Pancreas (tissue), 10 donors: ENCODE results near the gene COL13A1. TPM values are rescaled to one million over a fixed set of nuclear protein-coding genes. Genes with fewer than 3 reads are reported as not detected.

Experiments used
- ATAC-seq, 4 donors: fragments of 200-7000 bp; cut with Tn5 transposase; one replicate each; pipeline versions ENCODE4 v1.8.0 to v1.9.1; 2020; ENCODE audit warnings: mild to moderate bottlenecking in 4 of 4, moderate library complexity in 4 of 4
- DNase-seq, 6 donors: peaks; one replicate each; pipeline ENCODE4 v3.0.0-alpha.2; 2020
- FAIRE-seq: peaks from 2 replicates; lab custom pipeline; 2012; peaks lifted over from hg19 to GRCh38; lab: Jason Lieb, UNC
- H3K27ac ChIP-seq, 4 donors: fragments of 200-600 bp; sonication (generic); 1 replicate in 3 of 4; 2 replicates in 1 of 4; pipeline versions ENCODE4 v1.5.0 to v1.8.0; 2020
- H3K27me3 ChIP-seq, 4 donors: fragments of 200-600 bp; one replicate each; pipeline ENCODE4 v1.8.0; 2021
- H3K36me3 ChIP-seq, 3 donors: fragments of 200-600 bp; sonication (generic) in 1 of 3; one replicate each; pipeline versions ENCODE4 v1.5.0 to v1.8.0; 2020 to 2021
- H3K4me1 ChIP-seq, 3 donors: fragments of 200-600 bp; one replicate each; pipeline ENCODE4 v1.8.0; 2021
- H3K4me3 ChIP-seq, 4 donors: fragments of 200-600 bp; sonication (generic) in 2 of 4; one replicate each; pipeline versions ENCODE4 v1.5.0 to v1.8.0; 2020 to 2021
- H3K9me3 ChIP-seq, 4 donors: fragments of 200-600 bp; one replicate each; pipeline ENCODE4 v1.8.0; 2021
- CTCF ChIP-seq, 4 donors: fragments of 200-600 bp; sonication (generic) in 3 of 4; IDR thresholded peaks; one replicate each; pipeline versions ENCODE4 v1.5.0 to v1.8.0; 2021; ENCODE audit warnings: antibody characterized with exemption in 4 of 4
- WGBS, 2 donors: extraction: QIAGEN DNeasy Blood & Tissue Kit; methylation state at CpG; one replicate each; pipeline ENCODE4 v1.1.7; 2013; 5-methylcytosine and 5-hydroxymethylcytosine counted together
- intact Hi-C, 3 donors: fragments of 100-400 bp; cut with DNase I; formaldehyde crosslinking; loops; one replicate each; pipeline versions ENCODE4 v1.11.1 to v1.14.2; 2022
- polyA plus RNA-seq, 2 donors: library from polyadenylated mRNA; stranded (reverse); fragments of 200-250 nt; gene quantifications; one replicate each; pipeline ENCODE4 v1.2.3, GENCODE V29; 2013
- total RNA-seq, 6 donors: library from RNA; stranded (reverse); fragmentation: NEBNext Ultra II Directional in 4 of 6; extraction: Animal tissue kit (Norgen Biotek cat#: 25700) in 4 of 6; gene quantifications; one replicate each; pipeline versions ENCODE4 v1.2.1 to v1.2.4, GENCODE V29; 2021 to 2023
- donor health status: healthy with polysubstance abuse.
- donor health status: DM: no; HTN: no; CAD: no; lungs with moderate emphysema.
- donor health status: DM: no; HTN: no; CAD: no.
- donor health status: control.
- donor health status: control.
- donor health status: Bipolar disorder and iron deficiency.
- donor health status: DM: yes; HTN: yes; CAD: no.
- donor health status: DM: no; HTN: no; CAD: no.
- donor health status: DM: no; HTN: no; CAD: no.
- donor health status: DM: yes; HTN: yes; CAD: no.

COL13A1 gene
- total and polyA plus RNA-seq, 8 donors, result 0.35 to 11.7 (median 0.92) TPM

- intact Hi-C loops, result no loop called here
- Histone ChIP-seq H3K4me1 (no peaks in the 10 kb centered on the region), H3K27ac (no peak overlapping the region), H3K4me3 (no peak overlapping the region), H3K27me3 (no peaks in the 10 kb centered on the region), H3K9me3 (no peaks in the 10 kb centered on the region), H3K36me3 (no peaks in the 10 kb centered on the region)
- no peak for DNase-seq
- FAIRE-seq, result no peak
- ATAC-seq, result no peak
- WGBS, 2 donors, result 84 to 89% methylated on average over 8 of the region's 8 CpGs
- TF ChIP-seq CTCF (IDR thresholded peaks at IDR 0.05), result no peak
Measured at GRCh38 chr10:69876286-69876685, 74.6 kb downstream of the COL13A1 start.

GRCh38 chr10:69876931-69877330, 75.2 kb downstream of the COL13A1 start:
- Histone ChIP-seq H3K4me1 (no peaks in the 10 kb centered on the region), H3K27me3 (no peaks in the 10 kb centered on the region), H3K4me3 (no peak overlapping the region), H3K27ac (no peak overlapping the region), H3K36me3 (no peaks in the 10 kb centered on the region), H3K9me3 (no peaks in the 10 kb centered on the region)
- ATAC-seq (no peak), DNase-seq (no peak), FAIRE-seq (no peak)
- no peak for TF ChIP-seq CTCF (IDR thresholded peaks at IDR 0.05)
- 75 to 81% methylated on average over 3 of the region's 3 CpGs for WGBS, 2 donors
- intact Hi-C loops, result no loop called here

- ATAC-seq, result no peak
- H3K27me3 ChIP-seq, result no peaks in the 10 kb centered on the region
- H3K9me3 ChIP-seq, result no peaks in the 10 kb centered on the region
- intact Hi-C loops, result no loop called here
- DNase-seq, result no peak
- FAIRE-seq, result no peak
- 77% methylated on average over 10 of the region's 10 CpGs for WGBS, 2 donors
- TF ChIP-seq CTCF (IDR thresholded peaks at IDR 0.05), result no peak
- H3K36me3 ChIP-seq, result no peaks in the 10 kb centered on the region
- H3K27ac ChIP-seq, result no peak overlapping the region
- H3K4me1 ChIP-seq, result no peaks in the 10 kb centered on the region
- no peak overlapping the region for H3K4me3 ChIP-seq
Measured at GRCh38 chr10:69878038-69878437, 76.3 kb downstream of the COL13A1 start.

- H3K4me1 ChIP-seq, result no peaks in the 10 kb centered on the region
- no peak for ATAC-seq
- WGBS, 2 donors, result 65 to 81% methylated on average over 3 of the region's 3 CpGs
- no peak for TF ChIP-seq CTCF (IDR thresholded peaks at IDR 0.05)
- no peak for FAIRE-seq
- no peak overlapping the region for H3K4me3 ChIP-seq
- H3K9me3 ChIP-seq, result no peaks in the 10 kb centered on the region
- no peak for DNase-seq
- no peaks in the 10 kb centered on the region for H3K27me3 ChIP-seq
- H3K36me3 ChIP-seq, result no peaks in the 10 kb centered on the region
- intact Hi-C loops, result no loop called here
- H3K27ac ChIP-seq, result no peak overlapping the region
Measured at GRCh38 chr10:69878951-69879350, 77.2 kb downstream of the COL13A1 start.

- Histone ChIP-seq H3K27ac (no peak overlapping the region), H3K27me3 (no peaks in the 10 kb centered on the region), H3K36me3 (no peaks in the 10 kb centered on the region), H3K4me1 (no peaks in the 10 kb centered on the region), H3K4me3 (no peak overlapping the region), H3K9me3 (no peaks in the 10 kb centered on the region)
- intact Hi-C loops, result no loop called here
- FAIRE-seq, result no peak
- ATAC-seq, result no peak
- TF ChIP-seq CTCF (IDR thresholded peaks at IDR 0.05), result no peak
- DNase-seq, result no peak
- WGBS, 2 donors, result 65% methylated on average over 11 to 13 of the region's 13 CpGs
Measured at GRCh38 chr10:69879634-69880257, 78.0 kb downstream of the COL13A1 start.
